DOHH2 (cell line): ENCODE results near the gene ENGASE.

ENCODE experiments used
- CTCF ChIP-seq: fragments of 200-600 bp; sonication (generic); IDR thresholded peaks from one replicate; pipeline ENCODE4 v1.5.1; 2014; ENCODE audit warnings: antibody characterized with exemption, mild to moderate bottlenecking, low read depth, low read length; ENCODE audit not compliant: poor library complexity, severe bottlenecking
- EZH2phosphoT487 ChIP-seq: fragments of 200-600 bp; sonication (generic); IDR thresholded peaks from 2 replicates; pipeline ENCODE4 v1.6.1; 2017; ENCODE audit warnings: borderline replicate concordance, mild to moderate bottlenecking, antibody characterized with exemption, low read length, moderate library complexity, mixed read lengths

GRCh38 chr17:79104898-79105600 lies 30.4 kb downstream of the ENGASE start:
- TF ChIP-seq CTCF: peak; percentile 9
- TF ChIP-seq EZH2phosphoT487: no peak
